B cell (primary cell): ENCODE measurements around the gene ZNF730. TPM values are rescaled to one million over a fixed set of nuclear protein-coding genes. Genes with fewer than 3 reads are reported as not detected.

Experiments
- ATAC-seq: fragments of 200-7000 bp; cut with Tn5 transposase; one replicate; pipeline ENCODE4 v1.10.0; 2021; ENCODE audit warnings: low read depth, mild to moderate bottlenecking, moderate number of reproducible peaks, moderate library complexity
- CTCF ChIA-PET: fragments of 350-600 bp; sonication (Branson Sonifier 250); formaldehyde crosslinking; loops from one replicate; lab custom pipeline; 2021; ENCODE audit warnings: antibody characterized with exemption, inconsistent platforms; lab: Charles Lee
- POLR2A ChIA-PET: fragments of 350-600 bp; sonication (Branson Sonifier 250); formaldehyde crosslinking; loops from one replicate; lab custom pipeline; 2021; ENCODE audit warnings: antibody characterized with exemption; lab: Charles Lee
- DNase-seq: peaks from one replicate; pipeline ENCODE4 v3.0.0; 2013
- H2AFZ ChIP-seq: 2 replicates; pipeline ENCODE4 v1.6.1; 2012; ENCODE audit warnings: mild to moderate bottlenecking, low read depth, low read length; ENCODE audit not compliant: insufficient read depth, poor library complexity, severe bottlenecking
- H3K27ac ChIP-seq, 2 donors: 1 replicate in 1 of 2; 2 replicates in 1 of 2; pipeline ENCODE4 v1.5.1; 2012 to 2013; ENCODE audit warnings: low read length in 2 of 2, mild to moderate bottlenecking in 2 of 2, moderate library complexity in 1 of 2
- H3K27me3 ChIP-seq, 4 experiments: fragments of 200-600 bp in 1 of 4; sonication (generic) in 1 of 4; replicated peaks in 1 of 4; 1 replicate in 2 of 4; 2 replicates in 2 of 4; pipeline versions ENCODE4 v1.6.1 to v1.7.0; 2013 to 2016; ENCODE audit warnings: low read length in 3 of 4, mild to moderate bottlenecking in 2 of 4, mixed read lengths in 1 of 4, moderate library complexity in 1 of 4; ENCODE audit not compliant: insufficient read depth in 4 of 4, control insufficient read depth in 3 of 4; ENCODE audit errors: control extremely low read depth in 1 of 4
- H3K36me3 ChIP-seq, 2 experiments: replicated peaks in 1 of 2; 1 replicate in 1 of 2; 2 replicates in 1 of 2; pipeline versions ENCODE4 v1.6.1 to v1.7.1; 2013; ENCODE audit warnings: low read length in 1 of 2; ENCODE audit not compliant: insufficient read depth in 2 of 2, control insufficient read depth in 1 of 2; ENCODE audit errors: control extremely low read depth in 1 of 2, extremely low read depth in 1 of 2
- H3K4me1 ChIP-seq, 2 donors: fragments of 200-600 bp in 1 of 2; sonication (generic) in 1 of 2; 1 replicate in 1 of 2; 2 replicates in 1 of 2; pipeline versions ENCODE4 v1.5.1 to v1.6.1; 2013 to 2017; ENCODE audit warnings: low read length in 2 of 2; ENCODE audit not compliant: control insufficient read depth in 2 of 2, insufficient read depth in 2 of 2
- H3K4me2 ChIP-seq: replicated peaks from 2 replicates; pipeline ENCODE3; 2012; ENCODE audit warnings: mild to moderate bottlenecking, low read depth, low read length; ENCODE audit not compliant: poor library complexity, severe bottlenecking
- H3K4me3 ChIP-seq, 5 experiments: fragments of 200-600 bp in 1 of 5; sonication (generic) in 1 of 5; 1 replicate in 3 of 5; 2 replicates in 2 of 5; pipeline versions ENCODE4 v1.5.1 to v1.7.0; 2011 to 2016; ENCODE audit warnings: low read length in 4 of 5, mild to moderate bottlenecking in 4 of 5, low read depth in 2 of 5, control low read depth in 1 of 5, moderate library complexity in 1 of 5; ENCODE audit not compliant: insufficient read depth in 1 of 5; ENCODE audit errors: control extremely low read depth in 1 of 5, extremely low read depth in 1 of 5
- H3K79me2 ChIP-seq: fragments of 200-600 bp; sonication (generic); one replicate; pipeline ENCODE4 v1.6.0; 2016; ENCODE audit warnings: low read length; ENCODE audit not compliant: control insufficient read depth, insufficient read depth
- H3K9ac ChIP-seq: fragments of 200-600 bp; sonication (generic); 2 replicates; pipeline ENCODE4 v1.6.1; 2017; ENCODE audit warnings: mild to moderate bottlenecking, low read length, moderate library complexity
- H3K9me3 ChIP-seq, 3 donors: one replicate each; pipeline versions ENCODE4 v1.6.1 to v1.7.1; 2013; ENCODE audit warnings: low read length in 2 of 3; ENCODE audit not compliant: control insufficient read depth in 2 of 3, insufficient read depth in 1 of 3; ENCODE audit errors: control extremely low read depth in 1 of 3
- H4K20me1 ChIP-seq: 2 replicates; pipeline ENCODE4 v1.6.0; 2012; ENCODE audit warnings: mild to moderate bottlenecking, low read length; ENCODE audit not compliant: insufficient read depth, control insufficient read depth, poor library complexity, severe bottlenecking
- H3K27ac Mint-ChIP-seq: one replicate; pipeline ENCODE4 v1.8.0; 2021; ENCODE audit warnings: mixed read lengths
- H3K27me3 Mint-ChIP-seq: one replicate; pipeline ENCODE4 v1.8.0; 2021; ENCODE audit warnings: mixed read lengths
- H3K4me1 Mint-ChIP-seq: one replicate; pipeline ENCODE4 v1.8.0; 2021; ENCODE audit warnings: mixed read lengths
- H3K4me3 Mint-ChIP-seq: one replicate; pipeline ENCODE4 v1.8.0; 2021; ENCODE audit warnings: mixed read lengths
- H3K9me3 Mint-ChIP-seq: one replicate; pipeline ENCODE4 v1.8.0; 2022; ENCODE audit warnings: mixed read lengths; ENCODE audit not compliant: insufficient read depth
- EZH2 ChIP-seq: IDR thresholded peaks from 2 replicates; pipeline ENCODE4 v1.6.1; 2012; ENCODE audit warnings: borderline replicate concordance, low read depth, mild to moderate bottlenecking, moderate library complexity, low read length; ENCODE audit not compliant: insufficient read depth, poor library complexity, severe bottlenecking
- WGBS: methylation state at CpG from one replicate; pipeline ENCODE4 v1.1.5; 2013; ENCODE audit warnings: missing lambda C conversion rate; ENCODE audit not compliant: insufficient coverage; 5-methylcytosine and 5-hydroxymethylcytosine counted together
- intact Hi-C: fragments of 100-400 bp; cut with micrococcal nuclease; formaldehyde crosslinking; loops from one replicate; pipeline ENCODE4 v1.10.0; 2022
- polyA plus RNA-seq: library from polyadenylated mRNA; depleted of rRNA; stranded (reverse); fragments of >200 nt; gene quantifications from 2 replicates; pipeline ENCODE4 v1.2.3, GENCODE V29; 2012
- total RNA-seq, 2 donors: library from RNA; stranded (reverse); fragments of 120-200 nt in 1 of 2; gene quantifications; 1 replicate in 1 of 2; 2 replicates in 1 of 2; pipeline versions ENCODE4 v1.2.3 to v1.2.4, GENCODE V29; 2013 to 2022
- TF ChIP-seq, protein P1 (sequence below): fragments of 200-600 bp; IDR thresholded peaks from one replicate; pipeline ENCODE4 v1.8.0; 2022; ENCODE audit warnings: antibody characterized with exemption, mild to moderate bottlenecking

The ZNF730 gene
- total and polyA plus RNA-seq, 2 donors (not counting 1 experiment from before 2014, with no cell fraction given) = 0.22 to 0.86 TPM

DNA sequence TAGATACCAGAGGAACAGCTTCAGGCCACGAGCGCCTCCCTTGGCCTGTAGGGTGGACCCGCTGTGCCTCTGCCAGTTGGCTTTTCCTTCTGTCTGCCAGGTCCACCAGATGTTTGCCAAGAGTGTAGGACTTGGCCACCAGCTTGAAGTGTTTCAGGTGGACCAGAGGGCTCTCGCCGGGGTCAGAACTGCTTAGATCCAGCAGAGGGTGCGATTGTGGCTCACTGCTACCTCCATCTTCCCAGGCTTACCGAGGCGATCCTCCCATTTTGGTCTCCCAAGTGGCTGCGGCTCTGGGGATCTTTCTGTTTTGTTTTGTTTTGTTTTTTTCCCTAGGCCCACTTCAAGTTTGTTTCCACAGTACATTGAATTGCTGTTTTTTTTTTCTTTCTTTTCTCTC, 23.0 kb upstream of the ZNF730 start:
- POLR2A ChIA-PET = no interaction called here

DNA sequence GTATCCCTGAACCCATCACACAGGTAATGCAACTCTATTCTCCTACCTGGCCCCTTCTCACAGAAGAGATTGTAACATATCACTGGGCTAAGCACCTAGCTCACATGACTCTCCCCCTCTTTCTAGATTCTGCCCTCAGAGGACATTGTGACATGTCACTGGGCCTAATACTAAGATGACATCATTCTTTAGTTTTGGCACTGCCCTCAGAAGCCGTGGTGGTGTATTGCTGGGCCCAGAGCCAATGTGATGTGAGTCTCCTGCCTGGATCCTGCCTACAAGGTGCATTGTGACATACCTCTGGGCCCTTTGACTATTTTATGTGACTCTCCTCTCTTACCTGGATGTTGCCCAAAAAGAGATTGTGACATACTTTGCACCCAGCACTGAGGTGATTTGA, 21.4 kb upstream of the ZNF730 start:
- Histone ChIP-seq H3K4me1 (no peaks in the 10 kb centered on the region), H3K36me3 (no peaks in the 10 kb centered on the region), H3K9me3 (peaks cover 0 to 40% (median 19%) of the 10 kb centered on the region in 3 donors), H3K27me3 (no peaks in the 10 kb centered on the region), H3K9ac (no peak overlapping the region), H3K27ac (no peak overlapping the region), H3K79me2 (no peaks in the 10 kb centered on the region), H2AFZ (no peak overlapping the region), H3K4me2 (no peak overlapping the region), H3K4me3 (no peak overlapping the region), H4K20me1 (no peaks in the 10 kb centered on the region)
- ATAC-seq (no peak), DNase-seq (no peak)
- H3K4me3 Mint-ChIP-seq = no peak overlapping the region
- CTCF ChIA-PET = no interaction called here
- no peak overlapping the region for H3K27ac Mint-ChIP-seq
- POLR2A ChIA-PET = no interaction called here
- no peaks in the 10 kb centered on the region for H3K4me1 Mint-ChIP-seq
- TF ChIP-seq EZH2 = no peak
- TF ChIP-seq, protein P1, sequence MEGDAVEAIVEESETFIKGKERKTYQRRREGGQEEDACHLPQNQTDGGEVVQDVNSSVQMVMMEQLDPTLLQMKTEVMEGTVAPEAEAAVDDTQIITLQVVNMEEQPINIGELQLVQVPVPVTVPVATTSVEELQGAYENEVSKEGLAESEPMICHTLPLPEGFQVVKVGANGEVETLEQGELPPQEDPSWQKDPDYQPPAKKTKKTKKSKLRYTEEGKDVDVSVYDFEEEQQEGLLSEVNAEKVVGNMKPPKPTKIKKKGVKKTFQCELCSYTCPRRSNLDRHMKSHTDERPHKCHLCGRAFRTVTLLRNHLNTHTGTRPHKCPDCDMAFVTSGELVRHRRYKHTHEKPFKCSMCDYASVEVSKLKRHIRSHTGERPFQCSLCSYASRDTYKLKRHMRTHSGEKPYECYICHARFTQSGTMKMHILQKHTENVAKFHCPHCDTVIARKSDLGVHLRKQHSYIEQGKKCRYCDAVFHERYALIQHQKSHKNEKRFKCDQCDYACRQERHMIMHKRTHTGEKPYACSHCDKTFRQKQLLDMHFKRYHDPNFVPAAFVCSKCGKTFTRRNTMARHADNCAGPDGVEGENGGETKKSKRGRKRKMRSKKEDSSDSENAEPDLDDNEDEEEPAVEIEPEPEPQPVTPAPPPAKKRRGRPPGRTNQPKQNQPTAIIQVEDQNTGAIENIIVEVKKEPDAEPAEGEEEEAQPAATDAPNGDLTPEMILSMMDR = no peak
- WGBS = 100% methylated on average over 1 of the region's 1 CpG
- peaks cover 7% of the 10 kb centered on the region for H3K9me3 Mint-ChIP-seq
- no peaks in the 10 kb centered on the region for H3K27me3 Mint-ChIP-seq
- intact Hi-C loops = no loop called here

More for the DNA sequence above, 23.0 kb upstream of the ZNF730 start:
- no peaks in the 10 kb centered on the region for H3K36me3 ChIP-seq
- no peak overlapping the region for H3K9ac ChIP-seq
- no peaks in the 10 kb centered on the region for H3K79me2 ChIP-seq
- DNase-seq (no peak), ATAC-seq (no peak)
- H3K27me3 ChIP-seq = no peaks in the 10 kb centered on the region
- peaks cover 0 to 49% (median 19%) of the 10 kb centered on the region in 3 donors for H3K9me3 ChIP-seq
- no peak overlapping the region for H2AFZ ChIP-seq
- TF ChIP-seq, protein P1 = no peak
- TF ChIP-seq EZH2 = no peak
- no peak overlapping the region for H3K4me2 ChIP-seq
- CTCF ChIA-PET = no interaction called here
- WGBS = 88% methylated on average over 6 of the region's 9 CpGs
- H3K27ac ChIP-seq = no peak overlapping the region
- H4K20me1 ChIP-seq = no peaks in the 10 kb centered on the region
- no peak overlapping the region for H3K4me3 Mint-ChIP-seq
- intact Hi-C loops = no loop called here
- H3K27ac Mint-ChIP-seq = no peak overlapping the region
- H3K4me3 ChIP-seq = no peak overlapping the region
- no peaks in the 10 kb centered on the region for H3K4me1 Mint-ChIP-seq
- peaks cover 7% of the 10 kb centered on the region for H3K9me3 Mint-ChIP-seq
- H3K27me3 Mint-ChIP-seq = no peaks in the 10 kb centered on the region
- H3K4me1 ChIP-seq = no peaks in the 10 kb centered on the region
